Activated naive CD4-positive, alpha-beta T cell treated with anti-CD3 and anti-CD28 coated beads, Interleukin-2, amount 10 ng/mL, durations not matched to agents 7 days and 5 days (primary cell): ENCODE results near the gene OR2V2.
A peak's percentile ranks its signal among the peaks of the same experiment; 100 is the strongest.
"Not testable (repeated sequence)": the region's sequence is repeated elsewhere in the genome, so short reads cannot be mapped to it uniquely, and the experiment has no call there.

ENCODE experiments used
- CTCF ChIA-PET: fragments of 350-600 bp; sonication (Branson Sonifier 250); formaldehyde crosslinking; loops from one replicate; lab custom pipeline; 2021; ENCODE audit warnings: antibody characterized with exemption; lab: Charles Lee
- DNase-seq: peaks from one replicate; pipeline ENCODE4 v3.0.0-alpha.2; 2020
- H3K27ac Mint-ChIP-seq: one replicate; pipeline ENCODE4 v1.8.0; 2021; ENCODE audit warnings: mild to moderate bottlenecking, moderate library complexity, mixed read lengths
- H3K27me3 Mint-ChIP-seq: one replicate; pipeline ENCODE4 v1.8.0; 2021; ENCODE audit warnings: mild to moderate bottlenecking, mixed read lengths
- H3K36me3 Mint-ChIP-seq: one replicate; pipeline ENCODE4 v1.8.0; 2021; ENCODE audit warnings: mixed read lengths
- H3K4me1 Mint-ChIP-seq: one replicate; pipeline ENCODE4 v1.8.0; 2021; ENCODE audit warnings: mixed read lengths
- H3K4me3 Mint-ChIP-seq: one replicate; pipeline ENCODE4 v1.8.0; 2021; ENCODE audit warnings: mild to moderate bottlenecking, moderate library complexity, mixed read lengths
- H3K9me3 Mint-ChIP-seq: one replicate; pipeline ENCODE4 v1.8.0; 2021; ENCODE audit warnings: mixed read lengths

Gene OR2V2

GRCh38 chr5:181164076-181164952, 16.9 kb downstream of the OR2V2 start:
- Mint-ChIP-seq H3K27ac (peak overlapping the region; percentile 57), H3K9me3 (no peaks in the 10 kb centered on the region), H3K36me3 (no peaks in the 10 kb centered on the region), H3K4me1 (peaks cover 72% of the 10 kb centered on the region), H3K4me3 (peak overlapping the region; percentile 24), H3K27me3 (peaks cover 75% of the 10 kb centered on the region)
- DNase-seq: no peak
- CTCF ChIA-PET: interaction anchor here (1.6 kb wide), 1 partner anchor 9 kb away, joined by 4 read pairs; no protein-coding TSS in a partner anchor

GRCh38 chr5:181166812-181167733, 19.7 kb downstream of the OR2V2 start:
- H3K9me3 Mint-ChIP-seq: no peaks in the 10 kb centered on the region
- H3K4me1 Mint-ChIP-seq: peaks cover 77% of the 10 kb centered on the region
- no peak overlapping the region for H3K27ac Mint-ChIP-seq
- CTCF ChIA-PET: interaction anchor here (0.7 to 2.7 kb wide), 4 partner anchors 10 to 298 kb away, joined by 3 to 10 read pairs (median 4); no protein-coding TSS in a partner anchor
- no peak overlapping the region for H3K4me3 Mint-ChIP-seq
- H3K36me3 Mint-ChIP-seq: peaks cover 4% of the 10 kb centered on the region
- DNase-seq: no peak
- peaks cover 93% of the 10 kb centered on the region for H3K27me3 Mint-ChIP-seq

DNA sequence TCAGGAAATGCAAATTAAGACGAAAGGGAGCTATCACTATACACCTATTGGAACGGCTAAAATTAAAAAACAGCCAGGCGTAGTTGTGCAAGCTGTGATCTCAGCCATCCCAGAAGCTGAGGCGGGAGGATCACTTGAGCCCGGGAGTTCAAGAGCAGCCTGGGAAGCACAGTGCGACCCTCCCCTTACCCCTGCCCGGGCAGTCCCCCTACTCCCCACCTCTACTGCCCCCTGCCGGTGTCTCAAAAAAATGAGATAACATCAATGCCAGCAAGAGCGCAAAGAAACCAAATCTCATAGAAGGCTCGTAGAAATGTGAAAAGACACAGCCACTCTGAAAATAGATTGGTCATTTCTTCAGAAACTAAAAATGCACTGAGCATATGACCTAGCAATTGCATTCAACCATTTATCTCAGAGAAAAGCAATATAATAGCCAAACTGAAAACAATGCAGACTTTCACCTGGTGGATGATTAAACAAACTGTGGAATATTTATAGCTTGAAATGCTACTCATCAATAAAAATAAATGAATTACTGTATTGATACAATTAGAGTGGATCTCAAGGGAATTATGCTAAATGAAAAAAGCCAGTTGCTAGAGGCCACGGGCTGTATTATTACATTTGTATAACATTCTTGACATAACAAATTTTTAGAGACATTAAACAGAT, 20.6 kb downstream of the OR2V2 start:
- Mint-ChIP-seq H3K9me3 (no peaks in the 10 kb centered on the region), H3K36me3 (peaks cover 4% of the 10 kb centered on the region), H3K4me3 (no peak overlapping the region), H3K4me1 (peaks cover 81% of the 10 kb centered on the region), H3K27me3 (peaks cover 94% of the 10 kb centered on the region), H3K27ac (no peak overlapping the region)
- CTCF ChIA-PET: interaction anchor here (0.7 to 2.7 kb wide), 5 partner anchors 9 to 299 kb away, joined by 3 to 10 read pairs (median 4); no protein-coding TSS in a partner anchor
- peak; percentile 45 for DNase-seq

DNA sequence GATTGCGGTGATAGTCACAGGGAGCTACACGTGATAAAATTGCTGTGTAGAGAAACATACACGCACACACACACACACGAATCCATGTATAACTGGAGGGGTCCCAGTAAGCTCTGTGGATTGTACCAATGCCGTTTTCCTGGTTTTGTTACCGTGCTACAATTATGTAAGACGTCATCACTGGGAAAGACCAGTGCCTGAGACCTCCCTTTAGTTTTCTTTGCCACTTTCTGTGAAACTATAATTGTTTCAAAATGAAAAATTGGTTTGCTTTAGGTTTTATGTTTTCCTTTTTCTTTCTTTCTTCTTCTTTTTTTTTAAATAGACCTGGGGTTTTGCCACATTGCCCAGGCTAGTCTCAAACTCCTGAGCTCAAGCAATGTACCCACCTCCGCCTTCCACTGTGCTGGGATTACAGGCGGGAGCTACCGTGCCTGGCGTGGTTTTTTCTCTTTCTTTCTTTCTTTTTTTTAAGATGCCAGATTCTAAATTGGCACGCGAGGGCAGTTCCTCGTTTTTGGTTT, 21.3 kb downstream of the OR2V2 start:
- peaks cover 96% of the 10 kb centered on the region for H3K27me3 Mint-ChIP-seq
- no peak for DNase-seq
- peaks cover 81% of the 10 kb centered on the region for H3K4me1 Mint-ChIP-seq
- peaks cover 4% of the 10 kb centered on the region for H3K36me3 Mint-ChIP-seq
- no peak overlapping the region for H3K4me3 Mint-ChIP-seq
- H3K9me3 Mint-ChIP-seq: no peaks in the 10 kb centered on the region
- H3K27ac Mint-ChIP-seq: no peak overlapping the region
- CTCF ChIA-PET: interaction anchor here (0.5 to 2.7 kb wide), 4 partner anchors 9 to 20 kb away, joined by 4 to 10 read pairs (median 4); no protein-coding TSS in a partner anchor

- peaks cover 78% of the 10 kb centered on the region for H3K4me1 Mint-ChIP-seq
- not testable (repeated sequence) for H3K9me3 Mint-ChIP-seq, H3K36me3 Mint-ChIP-seq
- H3K27me3 Mint-ChIP-seq: peaks cover 96% of the 10 kb centered on the region
- peak; percentile 69 for DNase-seq
- H3K27ac Mint-ChIP-seq: peak overlapping the region; percentile 78
- peak overlapping the region; percentile 53 for H3K4me3 Mint-ChIP-seq
- CTCF ChIA-PET: interaction anchor here (0.5 to 2.7 kb wide), 2 partner anchors 15 to 19 kb away, joined by 5 to 10 read pairs; no protein-coding TSS in a partner anchor
Measured at GRCh38 chr5:181169459-181170236, 22.3 kb downstream of the OR2V2 start.

- Mint-ChIP-seq H3K4me3 (peak overlapping the region; percentile 53), H3K36me3 (peaks cover 4% of the 10 kb centered on the region), H3K4me1 (peaks cover 75% of the 10 kb centered on the region), H3K9me3 (no peaks in the 10 kb centered on the region), H3K27ac (peak overlapping the region; percentile 78), H3K27me3 (peaks cover 92% of the 10 kb centered on the region)
- no peak for DNase-seq
- CTCF ChIA-PET: interaction anchor here (1.1 to 2.7 kb wide), 2 partner anchors 14 to 27 kb away, joined by 3 to 10 read pairs; no protein-coding TSS in a partner anchor
Measured at GRCh38 chr5:181170237-181170825, 22.9 kb downstream of the OR2V2 start.

DNA sequence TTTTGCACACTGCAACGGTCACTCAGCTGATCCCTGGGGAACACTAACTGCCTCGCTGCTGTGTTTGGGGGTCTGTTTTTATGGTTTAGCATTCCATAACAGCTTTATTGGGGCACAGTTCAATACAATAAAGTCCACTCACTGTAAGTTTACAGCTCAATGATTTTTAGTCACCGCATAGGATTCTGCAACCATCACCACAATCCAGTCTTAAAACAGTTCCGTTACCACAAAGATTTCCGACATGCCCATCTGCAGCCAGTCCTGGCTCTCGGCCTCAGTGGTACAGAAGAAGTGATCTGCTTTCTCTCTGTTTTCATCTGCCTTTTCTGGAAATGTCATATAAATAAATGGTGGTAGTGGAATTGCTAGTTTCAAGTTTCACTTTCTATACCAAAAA, 23.6 kb downstream of the OR2V2 start:
- peaks cover 92% of the 10 kb centered on the region for H3K27me3 Mint-ChIP-seq
- H3K36me3 Mint-ChIP-seq: peaks cover 4% of the 10 kb centered on the region
- DNase-seq: no peak
- H3K9me3 Mint-ChIP-seq: no peaks in the 10 kb centered on the region
- CTCF ChIA-PET: interaction anchor here (1.1 kb wide), 1 partner anchor 27 kb away, joined by 3 read pairs; no protein-coding TSS in a partner anchor
- H3K4me3 Mint-ChIP-seq: peak overlapping the region; percentile 53
- H3K27ac Mint-ChIP-seq: peak overlapping the region; percentile 28
- H3K4me1 Mint-ChIP-seq: peaks cover 71% of the 10 kb centered on the region

DNA sequence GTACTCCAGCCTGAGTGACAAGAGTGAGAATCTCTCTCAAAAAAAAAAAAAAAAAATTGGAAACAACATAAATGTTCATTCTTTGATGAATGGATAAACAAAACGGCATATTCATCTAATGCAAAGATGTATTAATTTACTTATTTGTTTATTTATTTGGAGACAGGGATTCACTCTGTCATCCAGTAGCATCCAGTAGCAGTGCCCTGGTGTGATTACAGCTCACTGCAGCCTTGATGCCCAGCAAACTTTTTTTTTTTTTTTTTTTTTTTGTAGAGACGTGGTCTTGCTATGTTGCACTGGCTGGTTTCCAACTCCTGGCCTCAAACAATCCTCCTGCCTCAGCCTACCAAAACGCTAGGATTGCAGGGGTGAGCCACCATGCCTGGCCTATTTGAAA, 24.4 kb downstream of the OR2V2 start:
- no peak overlapping the region for H3K27ac Mint-ChIP-seq
- peak overlapping the region; percentile 12 for H3K4me3 Mint-ChIP-seq
- H3K9me3 Mint-ChIP-seq: no peaks in the 10 kb centered on the region
- CTCF ChIA-PET: interaction anchor here (2.8 kb wide), 1 partner anchor 13 kb away, joined by 10 read pairs; no protein-coding TSS in a partner anchor
- peaks cover 4% of the 10 kb centered on the region for H3K36me3 Mint-ChIP-seq
- peaks cover 85% of the 10 kb centered on the region for H3K27me3 Mint-ChIP-seq
- DNase-seq: no peak
- H3K4me1 Mint-ChIP-seq: peaks cover 64% of the 10 kb centered on the region

DNA sequence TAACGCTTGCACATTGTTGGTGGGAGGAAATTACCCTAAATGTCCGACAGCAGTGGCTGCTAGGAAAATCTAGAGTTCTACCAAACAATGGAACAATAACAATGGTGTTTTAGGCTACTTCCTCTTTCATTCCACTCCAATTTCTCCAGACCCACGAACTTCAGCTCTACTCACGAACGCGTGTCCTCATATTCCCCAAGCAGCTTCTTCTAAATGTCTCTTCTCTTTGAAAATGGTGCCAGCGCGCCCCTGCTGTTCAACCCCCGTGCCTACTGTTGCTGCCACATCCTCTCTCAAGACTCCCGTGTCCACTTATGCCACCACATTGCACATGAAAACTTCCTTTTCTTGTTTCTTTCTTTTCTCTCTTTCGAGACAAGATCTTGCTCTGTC, 25.6 kb downstream of the OR2V2 start:
- peaks cover 4% of the 10 kb centered on the region for H3K36me3 Mint-ChIP-seq
- CTCF ChIA-PET: interaction anchor here (0.7 to 2.8 kb wide), 7 partner anchors 9 to 93 kb away, joined by 3 to 10 read pairs (median 3); no protein-coding TSS in a partner anchor
- peaks cover 79% of the 10 kb centered on the region for H3K27me3 Mint-ChIP-seq
- peaks cover 52% of the 10 kb centered on the region for H3K4me1 Mint-ChIP-seq
- no peak for DNase-seq
- H3K27ac Mint-ChIP-seq: peak overlapping the region; percentile 91
- peak overlapping the region; percentile 77 for H3K4me3 Mint-ChIP-seq
- no peaks in the 10 kb centered on the region for H3K9me3 Mint-ChIP-seq

- CTCF ChIA-PET: interaction anchor here (0.9 to 2.8 kb wide), 6 partner anchors 10 to 92 kb away, joined by 3 to 10 read pairs (median 4); no protein-coding TSS in a partner anchor
- peak; percentile 71 for DNase-seq
- peaks cover 4% of the 10 kb centered on the region for H3K36me3 Mint-ChIP-seq
- peaks cover 47% of the 10 kb centered on the region for H3K4me1 Mint-ChIP-seq
- peak overlapping the region; percentile 77 for H3K4me3 Mint-ChIP-seq
- peaks cover 73% of the 10 kb centered on the region for H3K27me3 Mint-ChIP-seq
- H3K9me3 Mint-ChIP-seq: no peaks in the 10 kb centered on the region
- peak overlapping the region; percentile 91 for H3K27ac Mint-ChIP-seq
Measured at GRCh38 chr5:181173420-181174342, 26.3 kb downstream of the OR2V2 start.

DNA sequence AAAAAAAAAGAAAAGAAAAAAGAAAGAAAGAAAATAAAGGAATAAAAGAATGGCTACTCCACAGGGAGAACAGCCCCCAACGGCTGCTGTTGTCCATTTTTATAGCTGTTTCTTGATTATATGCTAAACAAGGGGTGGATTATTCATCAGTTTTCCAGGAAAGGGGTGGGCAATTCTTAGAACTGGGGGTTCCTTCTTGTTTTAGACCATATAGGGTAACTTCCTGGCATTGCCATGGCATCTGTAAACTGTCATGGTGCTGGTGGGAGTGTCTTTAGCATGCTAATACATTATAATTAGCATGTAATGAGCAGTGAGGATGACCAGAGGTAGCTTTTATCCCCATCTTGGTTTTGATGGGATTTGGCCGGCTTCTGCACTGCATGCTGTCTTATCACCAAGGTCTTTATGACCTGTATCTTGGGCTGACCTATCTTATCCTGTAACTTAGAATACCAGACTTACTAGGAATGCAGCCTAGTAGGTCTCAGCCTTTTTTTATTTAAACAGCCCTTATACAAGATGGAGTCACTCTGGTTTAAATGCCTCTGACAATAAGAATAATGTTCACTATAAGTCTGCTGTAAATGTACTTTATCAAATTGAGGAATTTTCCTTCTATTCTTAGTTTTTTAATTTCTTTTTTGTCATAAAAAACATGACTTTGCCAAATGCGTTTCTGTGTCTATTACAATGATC, 29.0 kb downstream of the OR2V2 start:
- no peaks in the 10 kb centered on the region for H3K36me3 Mint-ChIP-seq
- peaks cover 63% of the 10 kb centered on the region for H3K27me3 Mint-ChIP-seq
- no peaks in the 10 kb centered on the region for H3K9me3 Mint-ChIP-seq
- no peak overlapping the region for H3K4me3 Mint-ChIP-seq
- H3K4me1 Mint-ChIP-seq: peaks cover 20% of the 10 kb centered on the region
- no peak overlapping the region for H3K27ac Mint-ChIP-seq
- no peak for DNase-seq
- CTCF ChIA-PET: no interaction called here
